ENCODE results near the gene OIT3. TPM values are rescaled to one million over a fixed set of nuclear protein-coding genes. Genes with fewer than 3 reads are reported as not detected.
"Not testable (repeated sequence)": the region's sequence is repeated elsewhere in the genome, so short reads cannot be mapped to it uniquely, and the experiment has no call there.

Gene OIT3
- total RNA-seq, 2 experiments from 2014 or later = not detected

DNA sequence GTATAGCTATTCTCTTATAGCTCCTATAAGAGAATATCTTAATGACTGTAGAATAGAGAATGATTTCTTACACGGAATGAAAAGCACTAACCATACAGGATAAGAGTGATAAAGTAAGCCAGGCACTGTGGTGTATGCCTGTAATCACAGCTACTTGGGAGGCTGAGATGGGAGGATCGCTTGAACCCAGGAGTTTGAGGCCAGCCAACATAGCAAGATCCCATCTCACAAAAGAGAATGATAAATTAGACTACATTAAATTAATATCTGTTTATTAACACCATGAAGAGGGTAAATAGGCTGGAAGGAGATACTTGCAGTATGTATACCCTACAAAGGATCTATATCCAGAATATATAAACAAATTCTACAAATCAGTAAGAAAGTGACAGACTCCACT is 12.2 kb upstream of the OIT3 start:
- peaks cover 3% of the 10 kb centered on the region for H3K9me3 Mint-ChIP-seq (ENCODE audit: insufficient read depth)
- ChIA-PET POLR2A (interaction anchor here (0.9 kb wide), 1 partner anchor 9 kb away, joined by 3 read pairs; no protein-coding TSS in a partner anchor), CTCF (interaction anchor here (0.7 kb wide), 1 partner anchor 544 kb away, joined by 3 read pairs; no protein-coding TSS in a partner anchor)
- no peaks in the 10 kb centered on the region for H3K4me1 Mint-ChIP-seq (ENCODE audit: low read depth)
- no peak overlapping the region for H3K27ac Mint-ChIP-seq
- ATAC-seq = no peak
- H3K36me3 Mint-ChIP-seq (ENCODE audit: low read depth) = peaks cover 24% of the 10 kb centered on the region
- no peaks in the 10 kb centered on the region for H3K27me3 Mint-ChIP-seq (ENCODE audit: low read depth)
- no peak overlapping the region for H3K4me3 Mint-ChIP-seq
- DNase-seq = no peak

- ATAC-seq (no peak), DNase-seq (no peak)
- Mint-ChIP-seq H3K27me3 (ENCODE audit: low read depth) (no peaks in the 10 kb centered on the region), H3K27ac (no peak overlapping the region), H3K4me1 (ENCODE audit: low read depth) (peaks cover 14% of the 10 kb centered on the region), H3K36me3 (ENCODE audit: low read depth) (peaks cover 34% of the 10 kb centered on the region), H3K9me3 (ENCODE audit: insufficient read depth) (peaks cover 3% of the 10 kb centered on the region), H3K4me3 (no peak overlapping the region)
- ChIA-PET POLR2A (no interaction called here), CTCF (no interaction called here)
Observed at GRCh38 chr10:72883861-72884260, 9.7 kb upstream of the OIT3 start.

GRCh38 chr10:72885953-72886352 is 7.6 kb upstream of the OIT3 start:
- H3K36me3 Mint-ChIP-seq (ENCODE audit: low read depth) = peaks cover 31% of the 10 kb centered on the region
- no peak for ATAC-seq
- DNase-seq = no peak
- POLR2A ChIA-PET = no interaction called here
- H3K27ac Mint-ChIP-seq = no peak overlapping the region
- H3K9me3 Mint-ChIP-seq (ENCODE audit: insufficient read depth) = peaks cover 3% of the 10 kb centered on the region
- H3K4me1 Mint-ChIP-seq (ENCODE audit: low read depth) = peaks cover 16% of the 10 kb centered on the region
- CTCF ChIA-PET = no interaction called here
- H3K27me3 Mint-ChIP-seq (ENCODE audit: low read depth) = no peaks in the 10 kb centered on the region
- H3K4me3 Mint-ChIP-seq = no peak overlapping the region

DNA sequence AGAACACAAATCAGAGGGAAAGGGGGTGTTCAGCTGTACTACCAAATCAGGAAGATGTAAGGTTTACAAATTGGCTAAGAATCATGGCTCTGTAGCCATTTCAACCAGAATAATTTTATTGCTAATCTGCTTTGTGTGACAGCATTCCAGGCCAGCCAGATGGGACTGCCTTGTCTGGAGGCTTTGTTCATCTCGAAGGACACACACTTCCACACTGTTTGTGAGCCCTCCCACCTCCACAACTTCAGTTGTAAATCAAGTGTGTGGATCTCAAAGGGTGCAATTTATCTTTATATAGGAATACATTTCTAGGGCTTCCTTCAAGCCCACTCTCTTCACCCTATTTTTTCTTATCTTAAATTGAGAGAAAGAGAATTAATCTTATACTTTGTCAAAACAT is 6.9 kb upstream of the OIT3 start:
- DNase-seq (no peak), ATAC-seq (no peak)
- ChIA-PET POLR2A (interaction anchor here (0.6 kb wide), 1 partner anchor 18 kb away, joined by 3 read pairs; no protein-coding TSS in a partner anchor), CTCF (no interaction called here)
- Mint-ChIP-seq H3K9me3 (ENCODE audit: insufficient read depth) (peaks cover 3% of the 10 kb centered on the region), H3K36me3 (ENCODE audit: low read depth) (peaks cover 31% of the 10 kb centered on the region), H3K4me3 (no peak overlapping the region), H3K4me1 (ENCODE audit: low read depth) (peaks cover 16% of the 10 kb centered on the region), H3K27me3 (ENCODE audit: low read depth) (no peaks in the 10 kb centered on the region), H3K27ac (no peak overlapping the region)

- peaks cover 1% of the 10 kb centered on the region for H3K9me3 Mint-ChIP-seq (ENCODE audit: insufficient read depth)
- ATAC-seq = no peak
- peaks cover 30% of the 10 kb centered on the region for H3K36me3 Mint-ChIP-seq (ENCODE audit: low read depth)
Observed at GRCh38 chr10:72887043-72887442, 6.5 kb upstream of the OIT3 start.

GRCh38 chr10:72888151-72888638 is 5.3 kb upstream of the OIT3 start:
- ChIA-PET CTCF (interaction anchor here (1.0 to 1.3 kb wide), 2 partner anchors 28 to 66 kb away, joined by 3 to 5 read pairs; no protein-coding TSS in a partner anchor), POLR2A (no interaction called here)
- Mint-ChIP-seq H3K27me3 (ENCODE audit: low read depth) (peaks cover 2% of the 10 kb centered on the region), H3K36me3 (ENCODE audit: low read depth) (peaks cover 25% of the 10 kb centered on the region), H3K9me3 (ENCODE audit: insufficient read depth) (no peaks in the 10 kb centered on the region), H3K27ac (peak overlapping the region; percentile 14), H3K4me1 (ENCODE audit: low read depth) (peaks cover 19% of the 10 kb centered on the region), H3K4me3 (no peak overlapping the region)
- ATAC-seq (no peak), DNase-seq (no peak)

More at GRCh38 chr10:72887043-72887442, 6.5 kb upstream of the OIT3 start:
- ChIA-PET POLR2A (interaction anchor here (0.6 kb wide), 1 partner anchor 18 kb away, joined by 3 read pairs; no protein-coding TSS in a partner anchor), CTCF (no interaction called here)
- Mint-ChIP-seq H3K4me1 (ENCODE audit: low read depth) (peaks cover 17% of the 10 kb centered on the region), H3K27ac (peak overlapping the region; percentile 62), H3K27me3 (ENCODE audit: low read depth) (peaks cover under 1% of the 10 kb centered on the region), H3K4me3 (peak overlapping the region; percentile 11)
- DNase-seq = no peak

DNA sequence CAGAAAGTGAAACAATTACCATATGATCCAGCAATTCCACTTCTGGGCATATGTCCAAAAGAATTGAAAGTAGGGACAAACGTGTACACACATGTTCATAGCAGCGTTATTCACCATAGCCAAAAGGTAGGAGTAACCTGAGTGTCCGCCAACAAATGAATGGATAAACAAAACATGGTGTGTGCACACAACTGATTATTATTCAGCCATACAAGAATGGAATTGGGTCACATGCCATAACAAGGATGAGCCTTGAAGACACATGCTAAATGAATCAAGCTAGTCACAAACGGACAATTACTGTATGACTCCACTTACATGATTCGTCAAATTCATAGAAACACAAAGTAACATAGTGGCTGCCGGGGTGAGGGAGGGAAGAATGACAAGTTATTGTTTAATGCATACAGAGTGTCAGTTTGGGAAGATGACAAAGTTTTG is 4.1 kb upstream of the OIT3 start:
- Mint-ChIP-seq H3K9me3 (ENCODE audit: insufficient read depth) (no peaks in the 10 kb centered on the region), H3K36me3 (ENCODE audit: low read depth) (peaks cover 18% of the 10 kb centered on the region), H3K4me3 (no peak overlapping the region), H3K27me3 (ENCODE audit: low read depth) (peaks cover 5% of the 10 kb centered on the region), H3K27ac (no peak overlapping the region), H3K4me1 (ENCODE audit: low read depth) (peaks cover 19% of the 10 kb centered on the region)
- DNase-seq (no peak), ATAC-seq (no peak)
- CTCF ChIA-PET = interaction anchor here (1.3 kb wide), 1 partner anchor 64 kb away, joined by 5 read pairs; no protein-coding TSS in a partner anchor
- POLR2A ChIA-PET = interaction anchor here (0.6 kb wide), 1 partner anchor 161 kb away, joined by 4 read pairs; no protein-coding TSS in a partner anchor

DNA sequence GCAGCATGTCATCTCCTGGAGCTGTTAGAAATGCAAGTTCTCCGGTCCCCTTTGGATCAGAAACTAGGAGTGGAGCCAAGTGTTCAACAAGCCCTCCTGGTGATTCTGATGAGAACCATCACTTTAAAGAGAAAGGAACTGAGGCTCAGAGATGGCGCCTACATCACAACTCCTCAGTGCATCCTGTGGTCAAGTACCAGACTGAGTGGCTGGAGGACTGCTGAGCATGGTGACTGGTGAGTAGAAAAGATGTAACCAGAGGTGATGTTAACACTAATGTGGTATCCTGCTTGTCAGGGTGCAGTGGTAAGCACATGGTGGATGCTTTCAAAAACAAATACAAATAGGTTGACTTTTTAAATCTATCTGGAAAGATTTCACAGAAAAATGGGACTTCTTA is 3.5 kb upstream of the OIT3 start:
- CTCF ChIA-PET = interaction anchor here (1.1 kb wide), 1 partner anchor 14 kb away, joined by 3 read pairs; no protein-coding TSS in a partner anchor

DNA sequence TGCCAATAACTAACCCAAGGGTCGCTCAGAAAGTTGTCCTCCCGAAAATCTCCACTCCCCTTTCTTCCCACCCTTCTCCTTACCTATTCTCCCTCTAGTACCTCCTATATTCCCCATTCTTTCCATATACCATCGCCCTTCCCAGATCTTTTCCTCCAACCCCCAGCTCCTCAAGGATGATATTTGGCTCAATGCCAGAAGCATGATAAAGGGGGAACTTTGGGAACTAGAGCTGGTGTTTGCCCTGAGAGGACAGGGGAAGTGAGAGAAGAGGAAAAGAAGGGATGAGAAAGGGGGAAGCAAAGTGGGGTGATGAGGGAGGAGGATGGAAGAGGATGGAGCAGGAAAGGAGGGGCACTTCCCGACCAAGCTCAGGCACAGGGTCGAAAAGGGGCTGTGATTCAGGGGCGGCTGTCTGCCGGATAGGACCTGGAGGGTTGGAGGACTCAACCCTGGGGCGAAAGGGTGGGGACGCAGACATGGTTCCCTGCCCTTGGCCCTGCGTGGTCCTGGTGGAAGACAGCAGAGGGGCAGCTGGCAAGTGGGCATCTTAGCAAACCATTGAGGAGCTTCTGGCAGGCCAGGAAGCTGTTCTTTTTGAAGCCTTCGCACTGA is 1.8 kb downstream of the OIT3 start:
- no peak overlapping the region for H3K4me3 Mint-ChIP-seq
- CTCF ChIA-PET = no interaction called here
- no peaks in the 10 kb centered on the region for H3K36me3 Mint-ChIP-seq (ENCODE audit: low read depth)
- H3K27ac Mint-ChIP-seq = no peak overlapping the region
- H3K9me3 Mint-ChIP-seq (ENCODE audit: insufficient read depth) = no peaks in the 10 kb centered on the region
- H3K27me3 Mint-ChIP-seq (ENCODE audit: low read depth) = peaks cover 22% of the 10 kb centered on the region
- DNase-seq = no peak
- peaks cover 2% of the 10 kb centered on the region for H3K4me1 Mint-ChIP-seq (ENCODE audit: low read depth)
- no peak for ATAC-seq
- POLR2A ChIA-PET = interaction anchor here (0.6 kb wide), 1 partner anchor 165 kb away, joined by 4 read pairs; no protein-coding TSS in a partner anchor

More for the DNA sequence above, 3.5 kb upstream of the OIT3 start:
- H3K4me1 Mint-ChIP-seq (ENCODE audit: low read depth) = peaks cover 19% of the 10 kb centered on the region
- H3K9me3 Mint-ChIP-seq (ENCODE audit: insufficient read depth) = no peaks in the 10 kb centered on the region
- H3K27ac Mint-ChIP-seq = no peak overlapping the region
- DNase-seq = no peak
- POLR2A ChIA-PET = interaction anchor here (0.6 to 1.1 kb wide), 2 partner anchors 9 to 161 kb away, joined by 3 to 4 read pairs; no protein-coding TSS in a partner anchor
- H3K36me3 Mint-ChIP-seq (ENCODE audit: low read depth) = peaks cover 18% of the 10 kb centered on the region
- no peak overlapping the region for H3K4me3 Mint-ChIP-seq
- ATAC-seq = no peak
- H3K27me3 Mint-ChIP-seq (ENCODE audit: low read depth) = peaks cover 9% of the 10 kb centered on the region

GRCh38 chr10:72898616-72899015 is 5.1 kb downstream of the OIT3 start:
- POLR2A ChIA-PET = no interaction called here

GRCh38 chr10:72899545-72899944 is 6.0 kb downstream of the OIT3 start:
- H3K27me3 Mint-ChIP-seq (ENCODE audit: low read depth) = peaks cover 16% of the 10 kb centered on the region
- H3K4me1 Mint-ChIP-seq (ENCODE audit: low read depth) = no peaks in the 10 kb centered on the region
- ATAC-seq (no peak), DNase-seq (no peak)
- H3K36me3 Mint-ChIP-seq (ENCODE audit: low read depth) = no peaks in the 10 kb centered on the region
- no peak overlapping the region for H3K27ac Mint-ChIP-seq
- ChIA-PET CTCF (no interaction called here), POLR2A (no interaction called here)
- no peaks in the 10 kb centered on the region for H3K9me3 Mint-ChIP-seq (ENCODE audit: insufficient read depth)
- H3K4me3 Mint-ChIP-seq = no peak overlapping the region

More at GRCh38 chr10:72898616-72899015, 5.1 kb downstream of the OIT3 start:
- Mint-ChIP-seq H3K27me3 (ENCODE audit: low read depth) (peaks cover 20% of the 10 kb centered on the region), H3K4me1 (ENCODE audit: low read depth) (no peaks in the 10 kb centered on the region), H3K27ac (no peak overlapping the region), H3K4me3 (no peak overlapping the region), H3K9me3 (ENCODE audit: insufficient read depth) (no peaks in the 10 kb centered on the region), H3K36me3 (ENCODE audit: low read depth) (no peaks in the 10 kb centered on the region)
- CTCF ChIA-PET = no interaction called here
- ATAC-seq = no peak
- no peak for DNase-seq

DNA sequence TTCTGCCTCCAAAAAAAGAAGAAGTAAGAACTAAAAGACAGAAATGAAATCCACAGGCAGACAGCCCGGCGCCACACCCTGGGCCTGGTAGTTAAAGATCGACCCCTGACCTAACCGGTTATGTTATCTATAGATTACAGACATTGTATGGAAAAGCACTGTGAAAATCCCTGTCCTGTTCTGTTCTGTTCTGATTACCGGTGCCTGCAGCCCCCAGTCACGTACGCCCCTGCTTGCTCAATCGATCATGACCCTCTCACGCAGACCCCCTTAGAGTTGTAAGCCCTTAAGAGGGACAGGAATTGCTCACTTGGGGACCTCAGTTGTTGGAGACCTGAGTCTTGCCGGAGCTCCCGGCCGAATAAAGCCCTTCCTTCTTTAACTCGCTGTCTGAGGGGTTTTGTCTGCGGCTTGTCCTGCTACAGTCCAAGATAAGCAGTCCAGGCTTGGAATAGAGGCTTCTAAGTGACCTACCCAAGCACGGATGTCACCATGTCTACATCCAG is 10.5 kb downstream of the OIT3 start:
- DNase-seq; H3K27me3 Mint-ChIP-seq (ENCODE audit: low read depth); H3K4me1 Mint-ChIP-seq (ENCODE audit: low read depth); ATAC-seq; CTCF ChIA-PET; H3K9me3 Mint-ChIP-seq (ENCODE audit: insufficient read depth); H3K36me3 Mint-ChIP-seq (ENCODE audit: low read depth); H3K4me3 Mint-ChIP-seq; H3K27ac Mint-ChIP-seq; POLR2A ChIA-PET: not testable (repeated sequence)

All from activated CD8-positive, alpha-beta T cell treated with anti-CD3 and anti-CD28 coated beads, Interleukin-2, amount 10 ng/mL, durations not matched to agents 7 days and 5 days (primary cell).